ENCODE data around the gene ZNF787.

DNA sequence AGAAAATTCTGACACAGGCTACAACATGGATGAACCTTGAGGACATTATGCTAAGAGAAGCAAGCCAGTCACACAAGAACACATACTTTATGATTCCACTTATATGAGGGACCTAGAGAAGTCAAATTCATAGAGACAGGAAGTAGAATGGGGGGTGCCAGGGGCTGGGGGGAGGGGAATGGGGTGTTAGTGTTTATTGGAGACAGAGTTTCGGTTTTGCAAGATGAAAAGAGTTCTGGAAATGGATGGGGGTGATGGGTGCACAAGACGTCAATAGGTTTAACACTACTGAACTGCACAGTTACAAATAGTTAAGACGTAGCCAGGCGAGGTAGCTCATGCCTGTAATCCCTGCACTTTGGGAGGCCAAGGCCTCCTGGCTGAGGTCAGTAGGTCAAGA lies 3.5 kb upstream of the ZNF787 start:
- TF ChIP-seq, protein P1, sequence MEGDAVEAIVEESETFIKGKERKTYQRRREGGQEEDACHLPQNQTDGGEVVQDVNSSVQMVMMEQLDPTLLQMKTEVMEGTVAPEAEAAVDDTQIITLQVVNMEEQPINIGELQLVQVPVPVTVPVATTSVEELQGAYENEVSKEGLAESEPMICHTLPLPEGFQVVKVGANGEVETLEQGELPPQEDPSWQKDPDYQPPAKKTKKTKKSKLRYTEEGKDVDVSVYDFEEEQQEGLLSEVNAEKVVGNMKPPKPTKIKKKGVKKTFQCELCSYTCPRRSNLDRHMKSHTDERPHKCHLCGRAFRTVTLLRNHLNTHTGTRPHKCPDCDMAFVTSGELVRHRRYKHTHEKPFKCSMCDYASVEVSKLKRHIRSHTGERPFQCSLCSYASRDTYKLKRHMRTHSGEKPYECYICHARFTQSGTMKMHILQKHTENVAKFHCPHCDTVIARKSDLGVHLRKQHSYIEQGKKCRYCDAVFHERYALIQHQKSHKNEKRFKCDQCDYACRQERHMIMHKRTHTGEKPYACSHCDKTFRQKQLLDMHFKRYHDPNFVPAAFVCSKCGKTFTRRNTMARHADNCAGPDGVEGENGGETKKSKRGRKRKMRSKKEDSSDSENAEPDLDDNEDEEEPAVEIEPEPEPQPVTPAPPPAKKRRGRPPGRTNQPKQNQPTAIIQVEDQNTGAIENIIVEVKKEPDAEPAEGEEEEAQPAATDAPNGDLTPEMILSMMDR (IDR thresholded peaks at IDR 0.05) = no peak
- TF ChIP-seq POLR2A (IDR thresholded peaks at IDR 0.05) = no peak

All from ovary (tissue), 3 donors.